HL-60 (cell line): Measurements from ENCODE around the gene ALKBH7.

ENCODE experiments used
- DNase-seq, 2 experiments: peaks; one replicate each; pipeline ENCODE4 v3.0.0-alpha.2; 2010 to 2020; ENCODE audit warnings: low read depth in 1 of 2, low spot score in 1 of 2
- H3K27ac ChIP-seq: fragments of 250-450 bp; sonication (Bioruptor Pico); replicated peaks from 2 replicates; pipeline ENCODE4 v1.5.1; 2020; ENCODE audit warnings: mild to moderate bottlenecking, moderate library complexity
- H3K27me3 ChIP-seq: fragments of 250-450 bp; sonication (Bioruptor Pico); 2 replicates; pipeline ENCODE4 v1.5.1; 2021; ENCODE audit warnings: mild to moderate bottlenecking, moderate library complexity; ENCODE audit not compliant: insufficient read depth, poor library complexity, severe bottlenecking
- H3K4me3 ChIP-seq: replicated peaks from 2 replicates; pipeline ENCODE4 v1.5.1; 2011; ENCODE audit warnings: mild to moderate bottlenecking, control low read depth, low read length; ENCODE audit not compliant: insufficient read depth
- CTCF ChIP-seq: IDR thresholded peaks from one replicate; pipeline ENCODE4 v1.5.1; 2011; ENCODE audit warnings: low read length, control low read depth, inconsistent platforms; ENCODE audit not compliant: insufficient read depth
- GABPA ChIP-seq: IDR thresholded peaks from 2 replicates; pipeline ENCODE4 v1.6.1; 2012; ENCODE audit warnings: low read depth
- POLR2AphosphoS5 ChIP-seq: IDR thresholded peaks from 2 replicates; pipeline ENCODE4 v1.6.1; 2012; ENCODE audit warnings: low read depth
- REST ChIP-seq: IDR thresholded peaks from 2 replicates; pipeline ENCODE4 v1.6.1; 2012; ENCODE audit warnings: low read depth; ENCODE audit not compliant: insufficient replicate concordance
- SPI1 ChIP-seq: IDR thresholded peaks from 2 replicates; pipeline ENCODE4 v1.6.1; 2012; ENCODE audit warnings: low read depth, mild to moderate bottlenecking, borderline replicate concordance

ALKBH7 gene

GRCh38 chr19:6364353-6364752, 8.2 kb upstream of the ALKBH7 start:
- Histone ChIP-seq H3K4me3 (no peak overlapping the region), H3K27ac (no peak overlapping the region), H3K27me3 (no peaks in the 10 kb centered on the region)
- DNase-seq, result no peak
- TF ChIP-seq CTCF (no peak), SPI1 (no peak), POLR2AphosphoS5 (no peak), REST (no peak), GABPA (no peak)

GRCh38 chr19:6373096-6373812, 660 bp downstream of the ALKBH7 start:
- Histone ChIP-seq H3K27ac (peak overlapping the region; percentile 77), H3K4me3 (peak overlapping the region; percentile 95), H3K27me3 (no peaks in the 10 kb centered on the region)
- DNase-seq, result peak; percentile 98 to 99
- no peak for TF ChIP-seq CTCF

GRCh38 chr19:6373813-6374108, 1.2 kb downstream of the ALKBH7 start:
- no peak for TF ChIP-seq CTCF
- no peak for TF ChIP-seq GABPA
- TF ChIP-seq REST, result no peak
- no peak for TF ChIP-seq POLR2AphosphoS5
- no peak for TF ChIP-seq SPI1
- DNase-seq, result no peak
- H3K27ac ChIP-seq, result 0 out of 2 replicates have a peak overlapping the region, but pooled peaks have one; percentile 32
- H3K27me3 ChIP-seq, result no peaks in the 10 kb centered on the region
- H3K4me3 ChIP-seq, result peak overlapping the region; percentile 95

GRCh38 chr19:6374161-6374709, 1.6 kb downstream of the ALKBH7 start:
- no peak overlapping the region for H3K4me3 ChIP-seq
- no peak overlapping the region for H3K27ac ChIP-seq
- TF ChIP-seq GABPA, result no peak
- no peak for TF ChIP-seq CTCF
- no peak for TF ChIP-seq SPI1
- no peak for TF ChIP-seq POLR2AphosphoS5
- no peak for TF ChIP-seq REST
- no peaks in the 10 kb centered on the region for H3K27me3 ChIP-seq
- no peak for DNase-seq
